Measurements from ENCODE around the gene BAIAP2L1. TPM values are rescaled to one million over a fixed set of nuclear protein-coding genes. Genes with fewer than 3 reads are reported as not detected.
A peak's percentile ranks its signal among the peaks of the same experiment; 100 is the strongest.

The BAIAP2L1 gene
- total RNA-seq, 4 donors from 2014 or later = 1.0 to 4.3 (median 2.1) TPM; not detected in 1

GRCh38 chr7:98286701-98287485, 114.0 kb downstream of the BAIAP2L1 start:
- no peak for DNase-seq
- Histone ChIP-seq H3K36me3 (no peaks in the 10 kb centered on the region), H3K4me3 (no peak overlapping the region), H3K4me1 (peaks cover 15 to 53% of the 10 kb centered on the region in 2 donors), H3K27me3 (no peaks in the 10 kb centered on the region), H3K27ac (peak overlapping the region; percentile 52 to 98), H3K9me3 (no peaks in the 10 kb centered on the region)
- TF ChIP-seq CTCF (IDR thresholded peaks at IDR 0.05) (no peak), POLR2A (IDR thresholded peaks at IDR 0.05) (no peak)
- intact Hi-C loops (cut with DNase I; ENCODE audit: low total_unique reads) = no loop called here

GRCh38 chr7:98286093-98286539, 114.8 kb downstream of the BAIAP2L1 start:
- peak overlapping the region; percentile 92 to 98 for H3K27ac ChIP-seq

GRCh38 chr7:98285157-98286092, 115.5 kb downstream of the BAIAP2L1 start:
- Histone ChIP-seq H3K9me3 (no peaks in the 10 kb centered on the region), H3K36me3 (no peaks in the 10 kb centered on the region), H3K27me3 (no peaks in the 10 kb centered on the region), H3K4me3 (peak overlapping the region; percentile 91 to 92), H3K27ac (peak overlapping the region; percentile 92 to 98), H3K4me1 (peaks cover 15 to 53% of the 10 kb centered on the region in 2 donors)
- DNase-seq = no peak
- intact Hi-C loops (cut with DNase I; ENCODE audit: low total_unique reads) = no loop called here
- no peak for TF ChIP-seq POLR2A (IDR thresholded peaks at IDR 0.05)
- no peak for TF ChIP-seq CTCF (IDR thresholded peaks at IDR 0.05)

More at GRCh38 chr7:98286093-98286539, 114.8 kb downstream of the BAIAP2L1 start:
- peaks cover 15 to 53% of the 10 kb centered on the region in 2 donors for H3K4me1 ChIP-seq
- intact Hi-C loops (cut with DNase I; ENCODE audit: low total_unique reads) = no loop called here
- no peak overlapping the region for H3K4me3 ChIP-seq
- peak; percentile 70 to 73 for DNase-seq
- H3K27me3 ChIP-seq = no peaks in the 10 kb centered on the region
- no peaks in the 10 kb centered on the region for H3K9me3 ChIP-seq
- no peaks in the 10 kb centered on the region for H3K36me3 ChIP-seq
- TF ChIP-seq CTCF (IDR thresholded peaks at IDR 0.05) (no peak), POLR2A (IDR thresholded peaks at IDR 0.05) (no peak)

GRCh38 chr7:98284335-98285036, 116.4 kb downstream of the BAIAP2L1 start:
- no peaks in the 10 kb centered on the region for H3K36me3 ChIP-seq
- intact Hi-C loops (cut with DNase I; ENCODE audit: low total_unique reads) = no loop called here
- H3K27me3 ChIP-seq = no peaks in the 10 kb centered on the region
- peaks cover 15 to 53% of the 10 kb centered on the region in 2 donors for H3K4me1 ChIP-seq
- no peaks in the 10 kb centered on the region for H3K9me3 ChIP-seq
- H3K27ac ChIP-seq = peak overlapping the region; percentile 92 to 98
- DNase-seq = peak; percentile 52 to 66
- TF ChIP-seq CTCF (IDR thresholded peaks at IDR 0.05) = no peak
- TF ChIP-seq POLR2A (IDR thresholded peaks at IDR 0.05) = peak in 1 of 2 donors; percentile 33
- peak overlapping the region; percentile 91 to 92 for H3K4me3 ChIP-seq

Measured in uterus (tissue), 4 donors.